ENCODE data around the gene BTBD9. TPM values are rescaled to one million over a fixed set of nuclear protein-coding genes. Genes with fewer than 3 reads are reported as not detected.

Gene BTBD9
- total RNA-seq, 4 donors from 2014 or later: 5.5 to 14.1 (median 6.3) TPM

- in situ Hi-C loops (cut with MboI; ENCODE audit: low sequenced_read_pairs in 4 of 4): no loop called here
- no peak for TF ChIP-seq CTCF (IDR thresholded peaks at IDR 0.05 in 4 of 5, conservative IDR thresholded peaks at IDR 0.05 in 1 of 5)
- no peak for TF ChIP-seq POLR2A (IDR thresholded peaks at IDR 0.05)
- H3K4me3 ChIP-seq: no peak overlapping the region
- H3K27ac ChIP-seq: no peak overlapping the region
- no peaks in the 10 kb centered on the region for H3K36me3 ChIP-seq
- DNase-seq (no peak), ATAC-seq (no peak)
- H3K4me1 ChIP-seq: peaks cover 7 to 14% of the 10 kb centered on the region in 2 donors
- intact Hi-C loops (cut with DNase I; ENCODE audit: low total_unique reads): no loop called here
- H3K9me3 ChIP-seq: no peaks in the 10 kb centered on the region
- H3K27me3 ChIP-seq: no peaks in the 10 kb centered on the region
These were observed 285.7 kb downstream of the BTBD9 start for GRCh38 chr6:38354037-38354381.

GRCh38 chr6:38353310-38354036, 286.3 kb downstream of the BTBD9 start:
- no peaks in the 10 kb centered on the region for H3K9me3 ChIP-seq
- H3K36me3 ChIP-seq: no peaks in the 10 kb centered on the region
- H3K27ac ChIP-seq: no peak overlapping the region
- intact Hi-C loops (cut with DNase I; ENCODE audit: low total_unique reads): no loop called here
- ATAC-seq (no peak), DNase-seq (no peak)
- no peak for TF ChIP-seq CTCF (IDR thresholded peaks at IDR 0.05 in 4 of 5, conservative IDR thresholded peaks at IDR 0.05 in 1 of 5)
- TF ChIP-seq POLR2A (IDR thresholded peaks at IDR 0.05): no peak
- H3K4me3 ChIP-seq: no peak overlapping the region
- H3K4me1 ChIP-seq: peaks cover 7 to 13% of the 10 kb centered on the region in 2 donors
- in situ Hi-C loops (cut with MboI; ENCODE audit: low sequenced_read_pairs in 4 of 4): no loop called here
- H3K27me3 ChIP-seq: no peaks in the 10 kb centered on the region

GRCh38 chr6:38352636-38353035, 287.1 kb downstream of the BTBD9 start:
- in situ Hi-C loops (cut with MboI; ENCODE audit: low sequenced_read_pairs in 4 of 4): no loop called here
- H3K4me3 ChIP-seq: no peak overlapping the region
- H3K9me3 ChIP-seq: no peaks in the 10 kb centered on the region
- peaks cover 0 to 5% of the 10 kb centered on the region in 2 donors for H3K4me1 ChIP-seq
- DNase-seq (no peak), ATAC-seq (no peak)
- no peaks in the 10 kb centered on the region for H3K27me3 ChIP-seq
- intact Hi-C loops (cut with DNase I; ENCODE audit: low total_unique reads): no loop called here
- no peak overlapping the region for H3K27ac ChIP-seq
- H3K36me3 ChIP-seq: no peaks in the 10 kb centered on the region
- no peak for TF ChIP-seq CTCF (IDR thresholded peaks at IDR 0.05 in 4 of 5, conservative IDR thresholded peaks at IDR 0.05 in 1 of 5)

- ATAC-seq (no peak), DNase-seq (no peak)
- H3K4me3 ChIP-seq: no peak overlapping the region
- H3K4me1 ChIP-seq: peaks cover 0 to 10% of the 10 kb centered on the region in 2 donors
- H3K36me3 ChIP-seq: no peaks in the 10 kb centered on the region
- no peaks in the 10 kb centered on the region for H3K27me3 ChIP-seq
- TF ChIP-seq CTCF (IDR thresholded peaks at IDR 0.05 in 4 of 5, conservative IDR thresholded peaks at IDR 0.05 in 1 of 5) (no peak), POLR2A (IDR thresholded peaks at IDR 0.05) (no peak)
- in situ Hi-C loops (cut with MboI; ENCODE audit: low sequenced_read_pairs in 4 of 4) (no loop called here), intact Hi-C loops (cut with DNase I; ENCODE audit: low total_unique reads) (no loop called here)
- no peak overlapping the region for H3K27ac ChIP-seq
- H3K9me3 ChIP-seq: no peaks in the 10 kb centered on the region
These were observed 288.8 kb downstream of the BTBD9 start for GRCh38 chr6:38350942-38351341.

GRCh38 chr6:38350220-38350619, 289.5 kb downstream of the BTBD9 start:
- DNase-seq: no peak
- Histone ChIP-seq H3K27ac (no peak overlapping the region), H3K4me1 (peaks cover 0 to 10% of the 10 kb centered on the region in 2 donors), H3K36me3 (no peaks in the 10 kb centered on the region), H3K4me3 (no peak overlapping the region), H3K9me3 (no peaks in the 10 kb centered on the region), H3K27me3 (no peaks in the 10 kb centered on the region)
- no peak for TF ChIP-seq POLR2A (IDR thresholded peaks at IDR 0.05)
- TF ChIP-seq CTCF (IDR thresholded peaks at IDR 0.05 in 4 of 5, conservative IDR thresholded peaks at IDR 0.05 in 1 of 5): no peak
- no peak for ATAC-seq
- in situ Hi-C loops (cut with MboI; ENCODE audit: low sequenced_read_pairs in 4 of 4): no loop called here
- intact Hi-C loops (cut with DNase I; ENCODE audit: low total_unique reads): no loop called here
